K562 (cell line): ENCODE data around the gene SLC7A14. TPM values are rescaled to one million over a fixed set of nuclear protein-coding genes. Genes with fewer than 3 reads are reported as not detected.

Experiments
- ATAC-seq: fragments of 200-7000 bp; cut with Tn5 transposase; 3 replicates; pipeline ENCODE4 v1.9.1; 2020; ENCODE audit warnings: moderate library complexity
- BruUV-seq: library from RNA; stranded (reverse); fragments of 400-500 nt; replicated peaks from 2 replicates; lab custom pipeline; 2021; lab: Mats Ljungman, UMichigan
- CTCF ChIA-PET: fragments of 300-600 bp; formaldehyde crosslinking; extraction: SDS; loops from one replicate; lab custom pipeline; 2021; ENCODE audit warnings: low intra/inter-chr PET ratio; lab: Yijun Ruan, JAX
- POLR2A ChIA-PET: fragments of 300-600, 350-650 bp; sonication (Branson Sonifier 250); formaldehyde crosslinking; extraction: SDS; loops from one replicate; lab custom pipeline; 2021; ENCODE audit warnings: antibody characterized with exemption, inconsistent platforms; lab: Yijun Ruan, JAX
- DNase-seq, 4 experiments: peaks; one replicate each; pipeline versions ENCODE4 v3.0.0 to v3.0.0-alpha.2; 2011 to 2018; ENCODE audit warnings: low spot score in 3 of 4, mixed read lengths in 3 of 4; ENCODE audit errors: extremely low read depth in 1 of 4
- FAIRE-seq: peaks from 2 replicates; lab custom pipeline; 2011; peaks lifted over from hg19 to GRCh38; lab: Jason Lieb, UNC
- H2AFZ ChIP-seq: 2 replicates; pipeline ENCODE4 v1.6.0; 2011; ENCODE audit warnings: low read depth, low read length, control low read depth, inconsistent platforms
- H3K27ac ChIP-seq: fragments of 200-600 bp; 3 replicates; pipeline ENCODE4 v1.8.0; 2011; ENCODE audit warnings: low read depth, mild to moderate bottlenecking, control low read depth, inconsistent platforms, low read length, moderate library complexity, mixed read lengths; ENCODE audit errors: extremely low read depth
- H3K27me3 ChIP-seq, 2 experiments: fragments of 300-600 bp in 1 of 2; 2 replicates in 1 of 2; 3 replicates in 1 of 2; pipeline versions ENCODE4 v1.6.0 to v1.8.0; 2011; ENCODE audit warnings: inconsistent platforms in 2 of 2, low read length in 2 of 2, mild to moderate bottlenecking in 1 of 2, mixed read lengths in 1 of 2, moderate library complexity in 1 of 2; ENCODE audit not compliant: control insufficient read depth in 2 of 2, insufficient read depth in 2 of 2
- H3K36me3 ChIP-seq: fragments of 300-600 bp; 3 replicates; pipeline ENCODE4 v1.8.0; 2011; ENCODE audit warnings: mild to moderate bottlenecking, low read length, inconsistent platforms; ENCODE audit not compliant: control insufficient read depth, insufficient read depth
- H3K4me1 ChIP-seq, 2 experiments: fragments of 200-600 bp in 1 of 2; replicated peaks in 1 of 2; 2 replicates in 1 of 2; 3 replicates in 1 of 2; pipeline versions ENCODE4 v1.5.1 to v1.8.0; 2011; ENCODE audit warnings: inconsistent platforms in 2 of 2, low read length in 2 of 2, mild to moderate bottlenecking in 1 of 2, mixed read lengths in 1 of 2, moderate library complexity in 1 of 2; ENCODE audit not compliant: control insufficient read depth in 2 of 2, insufficient read depth in 2 of 2
- H3K4me2 ChIP-seq: 2 replicates; pipeline ENCODE4 v1.6.1; 2011; ENCODE audit warnings: low read length, control low read depth, inconsistent platforms, mixed read lengths; ENCODE audit not compliant: insufficient read depth
- H3K4me3 ChIP-seq: fragments of 200-600 bp; sonication (generic), shearing (Covaris generic); 2 replicates; pipeline ENCODE4 v1.5.1; 2016; ENCODE audit warnings: control low read depth, inconsistent platforms
- H3K79me2 ChIP-seq: fragments of 200-600 bp; 3 replicates; pipeline ENCODE4 v1.8.0; 2011; ENCODE audit warnings: low read length, inconsistent platforms; ENCODE audit not compliant: control insufficient read depth, insufficient read depth
- H3K9ac ChIP-seq, 2 experiments: 2 replicates each; pipeline versions ENCODE4 v1.6.0 to v1.6.1; 2011; ENCODE audit warnings: low read depth in 2 of 2, low read length in 2 of 2, control low read depth in 1 of 2, inconsistent platforms in 1 of 2, mild to moderate bottlenecking in 1 of 2, mixed read lengths in 1 of 2; ENCODE audit not compliant: insufficient read depth in 1 of 2
- H3K9me1 ChIP-seq: one replicate; pipeline ENCODE4 v1.6.0; 2011; ENCODE audit warnings: inconsistent platforms, mild to moderate bottlenecking, low read length, moderate library complexity; ENCODE audit not compliant: control insufficient read depth, insufficient read depth
- H3K9me3 ChIP-seq: replicated peaks from 2 replicates; pipeline ENCODE4 v1.5.1; 2011; ENCODE audit warnings: low read depth, low read length, inconsistent platforms; ENCODE audit not compliant: control insufficient read depth, insufficient read depth
- H4K20me1 ChIP-seq: replicated peaks from 2 replicates; pipeline ENCODE4 v1.6.1; 2011; ENCODE audit warnings: low read length, inconsistent platforms, mixed read lengths; ENCODE audit not compliant: control insufficient read depth, insufficient read depth
- ZNF316 ChIP-seq: fragments of 450-650 bp; IDR thresholded peaks from 2 replicates; pipeline ENCODE4 v1.6.1; 2016
- ZNF57 ChIP-seq: fragments of 450-650 bp; formaldehyde crosslinking; IDR thresholded peaks from 2 replicates; pipeline ENCODE4 v1.4.0; 2020; ENCODE audit warnings: mild to moderate bottlenecking, moderate library complexity
- WGBS: fragments of 100-300 bp; shearing (Covaris generic); methylation state at CpG from one replicate; pipeline ENCODE4 v1.1.6; 2016; ENCODE audit warnings: low coverage, mixed read lengths; ENCODE audit not compliant: insufficient coverage; ENCODE audit errors: missing lambda C conversion rate; 5-methylcytosine and 5-hydroxymethylcytosine counted together
- in situ Hi-C: fragments of 300-500 bp; cut with MboI; formaldehyde crosslinking; loops from 4 replicates; pipeline ENCODE4 v1.15.0; 2018; ENCODE audit warnings: inconsistent platforms, mixed read lengths
- intact Hi-C: fragments of 100-400 bp; cut with micrococcal nuclease; formaldehyde crosslinking; loops from 2 replicates; pipeline ENCODE4 v1.14.2; 2022
- polyA plus RNA-seq, 8 experiments: library from polyadenylated mRNA; depleted of rRNA in 4 of 8; stranded (reverse) in 5 of 8; unstranded in 3 of 8; fragments of >200 nt; fragmentation: Nextera tagmentation in 2 of 8; fragmentation: Illumina TruSeq in 1 of 8; extraction: Ambion mirVana in 2 of 8; extraction: Trizol in 1 of 8; gene quantifications; 2 replicates each; pipeline versions ENCODE4 v1.2.1 to v1.2.3, GENCODE V29; 2011 to 2014; ENCODE audit warnings: inconsistent platforms in 1 of 8, missing spikeins in 1 of 8
- total RNA-seq, 7 experiments: library from RNA; depleted of rRNA in 6 of 7; stranded (reverse); fragments of >200 nt in 6 of 7; fragmentation: Illumina TruSeq in 2 of 7; extraction: Trizol in 2 of 7; gene quantifications; 2 replicates each; pipeline versions ENCODE4 v1.2.1 to v1.2.3, GENCODE V29; 2011 to 2021; ENCODE audit warnings: low replicate concordance in 1 of 7
- TF ChIP-seq, protein P1 (sequence below): fragments of 250-450 bp; sonication (Bioruptor Pico); IDR thresholded peaks from 2 replicates; pipeline ENCODE4 v1.8.0; 2021; ENCODE audit warnings: moderate library complexity, mild to moderate bottlenecking, inconsistent platforms
- TF ChIP-seq, protein P2 (sequence below): IDR thresholded peaks from 2 replicates; pipeline ENCODE4 v1.6.1; 2011; ENCODE audit warnings: borderline replicate concordance, low read depth, mild to moderate bottlenecking, moderate library complexity, low read length; ENCODE audit not compliant: insufficient read depth, poor library complexity, severe bottlenecking

SLC7A14 gene
- total and polyA plus RNA-seq, 9 of the 15 experiments (the other 6 are each of a cell fraction or from before 2014, with no cell fraction given), result not detected

DNA sequence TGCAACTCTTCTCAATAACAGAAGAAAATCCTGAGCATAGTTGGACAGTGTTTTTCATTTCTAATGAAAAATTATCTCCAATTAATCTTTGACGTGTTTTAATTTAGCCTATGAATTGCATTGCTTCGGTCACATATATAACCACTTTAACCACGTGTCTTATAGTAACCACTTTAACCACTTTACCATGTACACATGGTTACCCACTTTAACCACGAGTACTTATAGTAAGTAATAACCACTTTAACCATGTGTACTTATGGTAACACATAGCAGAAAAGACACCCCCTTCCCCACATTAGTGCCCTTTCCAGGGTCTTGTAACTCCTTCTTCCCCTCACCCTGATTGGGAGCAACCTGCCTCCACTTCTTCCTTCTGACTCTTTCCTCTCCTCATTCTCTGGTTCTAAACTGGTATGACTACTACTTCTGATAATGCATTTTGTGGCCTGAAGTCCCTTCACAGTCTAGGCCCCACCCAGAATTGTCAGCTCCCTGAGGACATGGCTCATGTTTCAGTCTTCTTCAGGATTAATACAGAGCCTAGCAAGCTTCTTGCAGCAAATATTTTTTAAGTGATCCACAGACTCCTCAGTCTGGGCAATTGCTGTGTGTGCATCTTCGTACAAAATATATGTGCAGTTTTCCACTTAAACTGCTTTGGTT is 25.0 kb downstream of the SLC7A14 start:
- no peaks in the 10 kb centered on the region; a peak in 1 of 5 replicates for H3K27me3 ChIP-seq
- no peaks in the 10 kb centered on the region for H4K20me1 ChIP-seq
- H3K27ac ChIP-seq, result no peak overlapping the region
- no peak overlapping the region for H3K9ac ChIP-seq
- in situ Hi-C loops (no loop called here), intact Hi-C loops (no loop called here)
- no peak overlapping the region for H3K4me3 ChIP-seq
- TF ChIP-seq ZNF316, result 0 out of 2 replicates have a peak, but pooled peaks have one; percentile 5
- TF ChIP-seq, protein P1, sequence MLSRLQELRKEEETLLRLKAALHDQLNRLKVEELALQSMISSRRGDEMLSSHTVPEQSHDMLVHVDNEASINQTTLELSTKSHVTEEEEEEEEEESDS (CRISPR knock-in tag), result no peak
- no peak for TF ChIP-seq ZNF57 (CRISPR knock-in tag)
- TF ChIP-seq, protein P2, sequence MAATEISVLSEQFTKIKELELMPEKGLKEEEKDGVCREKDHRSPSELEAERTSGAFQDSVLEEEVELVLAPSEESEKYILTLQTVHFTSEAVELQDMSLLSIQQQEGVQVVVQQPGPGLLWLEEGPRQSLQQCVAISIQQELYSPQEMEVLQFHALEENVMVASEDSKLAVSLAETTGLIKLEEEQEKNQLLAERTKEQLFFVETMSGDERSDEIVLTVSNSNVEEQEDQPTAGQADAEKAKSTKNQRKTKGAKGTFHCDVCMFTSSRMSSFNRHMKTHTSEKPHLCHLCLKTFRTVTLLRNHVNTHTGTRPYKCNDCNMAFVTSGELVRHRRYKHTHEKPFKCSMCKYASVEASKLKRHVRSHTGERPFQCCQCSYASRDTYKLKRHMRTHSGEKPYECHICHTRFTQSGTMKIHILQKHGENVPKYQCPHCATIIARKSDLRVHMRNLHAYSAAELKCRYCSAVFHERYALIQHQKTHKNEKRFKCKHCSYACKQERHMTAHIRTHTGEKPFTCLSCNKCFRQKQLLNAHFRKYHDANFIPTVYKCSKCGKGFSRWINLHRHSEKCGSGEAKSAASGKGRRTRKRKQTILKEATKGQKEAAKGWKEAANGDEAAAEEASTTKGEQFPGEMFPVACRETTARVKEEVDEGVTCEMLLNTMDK, result no peak
- POLR2A ChIA-PET, result no interaction called here
- no peak overlapping the region for H3K4me2 ChIP-seq
- H3K36me3 ChIP-seq, result no peaks in the 10 kb centered on the region
- no peak for ATAC-seq
- no peaks in the 10 kb centered on the region for H3K79me2 ChIP-seq
- peak overlapping the region; percentile 53; the same call in 1 of the 2 replicates for H2AFZ ChIP-seq
- CTCF ChIA-PET, result no interaction called here
- WGBS, result 58% methylated on average over 5 of the region's 5 CpGs
- FAIRE-seq, result no peak
- DNase-seq, result no peak
- H3K9me1 ChIP-seq, result no peaks in the 10 kb centered on the region
- H3K4me1 ChIP-seq, result no peaks in the 10 kb centered on the region; a peak in 2 of 5 replicates
- H3K9me3 ChIP-seq, result no peaks in the 10 kb centered on the region
- BruUV-seq, result no TSS peak
